ENCODE data around the gene NOS1.

- TF ChIP-seq CTCF (IDR thresholded peaks at IDR 0.05): no peak
- no peak for TF ChIP-seq POLR2AphosphoS5 (IDR thresholded peaks at IDR 0.05)
- TF ChIP-seq POLR2A (IDR thresholded peaks at IDR 0.05): no peak
Observed at GRCh38 chr12:117161460-117162166, 199.8 kb downstream of the NOS1 start.

All from breast epithelium (tissue), 3 donors.